HepG2 (cell line): ENCODE measurements around the gene STOM. TPM values are rescaled to one million over a fixed set of nuclear protein-coding genes. Genes with fewer than 3 reads are reported as not detected.

Source experiments
- HDAC6 ChIP-seq: fragments of 200-600 bp; sonication (generic); IDR thresholded peaks from 2 replicates; pipeline ENCODE4 v1.7.0; 2017; ENCODE audit warnings: mild to moderate bottlenecking, antibody characterized with exemption, low read length, low read depth
- IKZF4 ChIP-seq: sonication (generic); formaldehyde crosslinking; IDR thresholded peaks from 2 replicates; pipeline ENCODE4 v1.5.1; 2020; ENCODE audit warnings: borderline replicate concordance, mild to moderate bottlenecking, low read depth, missing genetic modification reagents; ENCODE audit errors: not compliant biosample characterization
- KDM2A ChIP-seq: sonication (generic); formaldehyde crosslinking; IDR thresholded peaks from 2 replicates; pipeline ENCODE4 v1.4.0; 2020; ENCODE audit warnings: low read depth, missing genetic modification reagents, borderline replicate concordance
- MAZ ChIP-seq, 2 experiments: sonication (generic) in 1 of 2; formaldehyde crosslinking in 1 of 2; IDR thresholded peaks; 2 replicates each; pipeline versions ENCODE4 v1.5.0 to v1.6.1; 2012 to 2020; ENCODE audit warnings: low read depth in 2 of 2, mild to moderate bottlenecking in 2 of 2, borderline replicate concordance in 1 of 2, improper control_type of control experiment in 1 of 2, low read length in 1 of 2, missing genetic modification reagents in 1 of 2, moderate library complexity in 1 of 2
- NPAS2 ChIP-seq: sonication (generic); formaldehyde crosslinking; IDR thresholded peaks from 2 replicates; pipeline ENCODE4 v1.8.0; 2022; ENCODE audit warnings: mild to moderate bottlenecking, missing genetic modification reagents, borderline replicate concordance
- RFXAP ChIP-seq: sonication (generic); formaldehyde crosslinking; IDR thresholded peaks from 2 replicates; pipeline ENCODE4 v1.4.0; 2020; ENCODE audit warnings: missing genetic modification reagents, borderline replicate concordance
- SMYD3 ChIP-seq: sonication (generic); formaldehyde crosslinking; IDR thresholded peaks from 2 replicates; pipeline ENCODE4 v1.8.1; 2023; ENCODE audit warnings: mild to moderate bottlenecking, missing genetic modification reagents
- SUZ12 ChIP-seq: fragments of 150-350 bp; IDR thresholded peaks from 2 replicates; pipeline ENCODE4 v1.6.1; 2014; ENCODE audit warnings: low read depth, low read length
- TCF7L2 ChIP-seq: IDR thresholded peaks from 2 replicates; pipeline ENCODE4 v1.6.1; 2011; ENCODE audit warnings: mild to moderate bottlenecking, low read depth, low read length, moderate library complexity
- TGIF2 ChIP-seq: IDR thresholded peaks from 2 replicates; pipeline ENCODE4 v1.6.1; 2016; ENCODE audit warnings: control low read depth, missing compliant biosample characterization
- ZFX ChIP-seq: sonication (generic); formaldehyde crosslinking; IDR thresholded peaks from 2 replicates; pipeline ENCODE4 v1.4.0; 2020; ENCODE audit warnings: mild to moderate bottlenecking, low read depth, missing genetic modification reagents, moderate library complexity
- ZNF24 ChIP-seq: fragments of 450-650 bp; IDR thresholded peaks from 2 replicates; pipeline ENCODE4 v1.6.1; 2017; ENCODE audit warnings: antibody characterized with exemption, mild to moderate bottlenecking
- ZNF256 ChIP-seq: sonication (generic); formaldehyde crosslinking; conservative IDR thresholded peaks from 2 replicates; pipeline ENCODE4 v1.4.0; 2020; ENCODE audit warnings: missing genetic modification reagents
- ZNF263 ChIP-seq: sonication (generic); formaldehyde crosslinking; IDR thresholded peaks from 2 replicates; pipeline ENCODE4 v1.4.0; 2020; ENCODE audit warnings: missing genetic modification reagents
- ZNF354B ChIP-seq: sonication (generic); formaldehyde crosslinking; IDR thresholded peaks from 2 replicates; pipeline ENCODE4 v1.8.0; 2022; ENCODE audit warnings: mild to moderate bottlenecking, missing genetic modification reagents
- ZNF431 ChIP-seq: sonication (generic); formaldehyde crosslinking; IDR thresholded peaks from 2 replicates; pipeline ENCODE4 v1.9.0; 2022; ENCODE audit warnings: missing genetic modification reagents, low read depth, mild to moderate bottlenecking, borderline replicate concordance
- polyA plus RNA-seq, 8 experiments: library from polyadenylated mRNA; depleted of rRNA in 3 of 8; stranded (reverse) in 7 of 8; unstranded in 1 of 8; fragments of >200 nt; fragmentation: Illumina TruSeq in 4 of 8; extraction: Trizol in 4 of 8; gene quantifications; 2 replicates each; pipeline versions ENCODE4 v1.2.1 to v1.2.3, GENCODE V29; 2011 to 2016; ENCODE audit warnings: low read depth in 4 of 8, missing spikeins in 1 of 8, mixed read lengths in 1 of 8; ENCODE audit not compliant: insufficient read depth in 1 of 8
- total RNA-seq, 5 experiments: library from RNA; depleted of rRNA; stranded (reverse); fragments of >200 nt; fragmentation: Illumina TruSeq; extraction: Trizol; gene quantifications; 2 replicates each; pipeline ENCODE4 v1.2.3, GENCODE V29; 2016; ENCODE audit warnings: low read depth in 1 of 5
- TF ChIP-seq, protein P1 (sequence below): sonication (generic); formaldehyde crosslinking; IDR thresholded peaks from 2 replicates; pipeline ENCODE4 v1.4.0; 2020; ENCODE audit warnings: mild to moderate bottlenecking, missing genetic modification reagents
- TF ChIP-seq, protein P2 (sequence below): sonication (generic); formaldehyde crosslinking; IDR thresholded peaks from 2 replicates; pipeline ENCODE4 v1.4.0; 2020; ENCODE audit warnings: missing genetic modification reagents, borderline replicate concordance
- TF ChIP-seq, protein P3 (sequence below): sonication (generic); formaldehyde crosslinking; IDR thresholded peaks from 2 replicates; pipeline ENCODE4 v1.5.0; 2020; ENCODE audit warnings: mild to moderate bottlenecking, missing genetic modification reagents, moderate library complexity

Gene STOM
- total and polyA plus RNA-seq, 2 of the 13 experiments (the other 11 are each of a cell fraction or from before 2014, with no cell fraction given): 43.6 to 165 TPM

DNA sequence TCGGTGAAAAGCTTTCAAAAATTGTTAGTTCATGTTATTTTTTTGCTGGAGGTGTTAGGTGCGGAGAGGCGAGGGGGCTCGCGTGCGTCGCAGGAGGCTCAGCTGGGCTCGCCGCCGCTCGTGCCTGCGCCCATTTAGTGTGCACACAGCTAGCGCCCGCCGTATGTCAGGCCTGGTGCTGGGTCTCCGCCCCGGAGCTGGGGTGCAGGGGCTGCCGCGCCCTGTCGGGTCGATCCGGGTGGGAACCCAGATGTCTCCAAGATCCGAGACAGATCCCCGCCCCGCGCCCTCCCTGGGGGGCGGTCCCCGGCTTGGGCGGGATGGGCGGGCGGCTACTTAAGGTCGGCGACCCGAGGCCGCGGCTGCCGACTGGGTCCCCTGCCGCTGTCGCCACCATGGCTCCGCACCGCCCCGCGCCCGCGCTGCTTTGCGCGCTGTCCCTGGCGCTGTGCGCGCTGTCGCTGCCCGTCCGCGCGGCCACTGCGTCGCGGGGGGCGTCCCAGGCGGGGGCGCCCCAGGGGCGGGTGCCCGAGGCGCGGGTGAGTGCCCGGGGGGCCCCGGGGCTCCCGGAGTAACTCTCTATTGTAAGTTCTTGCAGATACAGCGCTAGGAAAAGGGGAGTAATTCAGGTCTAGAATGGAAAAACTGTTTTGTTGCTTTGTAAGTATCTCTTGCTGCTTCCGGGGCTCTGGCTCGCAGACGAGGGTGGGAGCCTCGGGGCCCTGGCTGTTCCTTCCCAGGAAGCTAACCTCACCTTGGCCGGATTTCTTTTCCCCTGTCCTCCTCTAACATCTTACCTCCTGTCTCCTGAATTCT, 70.4 kb downstream of the STOM start (continued):
- TF ChIP-seq, protein P1, sequence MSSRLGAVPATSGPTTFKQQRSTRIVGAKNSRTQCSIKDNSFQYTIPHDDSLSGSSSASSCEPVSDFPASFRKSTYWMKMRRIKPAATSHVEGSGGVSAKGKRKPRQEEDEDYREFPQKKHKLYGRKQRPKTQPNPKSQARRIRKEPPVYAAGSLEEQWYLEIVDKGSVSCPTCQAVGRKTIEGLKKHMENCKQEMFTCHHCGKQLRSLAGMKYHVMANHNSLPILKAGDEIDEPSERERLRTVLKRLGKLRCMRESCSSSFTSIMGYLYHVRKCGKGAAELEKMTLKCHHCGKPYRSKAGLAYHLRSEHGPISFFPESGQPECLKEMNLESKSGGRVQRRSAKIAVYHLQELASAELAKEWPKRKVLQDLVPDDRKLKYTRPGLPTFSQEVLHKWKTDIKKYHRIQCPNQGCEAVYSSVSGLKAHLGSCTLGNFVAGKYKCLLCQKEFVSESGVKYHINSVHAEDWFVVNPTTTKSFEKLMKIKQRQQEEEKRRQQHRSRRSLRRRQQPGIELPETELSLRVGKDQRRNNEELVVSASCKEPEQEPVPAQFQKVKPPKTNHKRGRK: no peak
- no peak for TF ChIP-seq SMYD3 (CRISPR knock-in tag)
- no peak for TF ChIP-seq IKZF4 (CRISPR knock-in tag)
- TF ChIP-seq MAZ (IDR thresholded peaks at IDR 0.05; ENCODE audit: borderline replicate concordance, low read depth, low read length): no peak
- peak; percentile 73 for TF ChIP-seq MAZ (CRISPR knock-in tag; IDR thresholded peaks at IDR 0.05; ENCODE audit: low read depth)
- no peak for TF ChIP-seq HDAC6
- TF ChIP-seq TGIF2 (CRISPR knock-in tag): peak; percentile 55; the same call in 1 of the 2 replicates
- TF ChIP-seq ZNF354B (CRISPR knock-in tag): no peak
- TF ChIP-seq, protein P2, sequence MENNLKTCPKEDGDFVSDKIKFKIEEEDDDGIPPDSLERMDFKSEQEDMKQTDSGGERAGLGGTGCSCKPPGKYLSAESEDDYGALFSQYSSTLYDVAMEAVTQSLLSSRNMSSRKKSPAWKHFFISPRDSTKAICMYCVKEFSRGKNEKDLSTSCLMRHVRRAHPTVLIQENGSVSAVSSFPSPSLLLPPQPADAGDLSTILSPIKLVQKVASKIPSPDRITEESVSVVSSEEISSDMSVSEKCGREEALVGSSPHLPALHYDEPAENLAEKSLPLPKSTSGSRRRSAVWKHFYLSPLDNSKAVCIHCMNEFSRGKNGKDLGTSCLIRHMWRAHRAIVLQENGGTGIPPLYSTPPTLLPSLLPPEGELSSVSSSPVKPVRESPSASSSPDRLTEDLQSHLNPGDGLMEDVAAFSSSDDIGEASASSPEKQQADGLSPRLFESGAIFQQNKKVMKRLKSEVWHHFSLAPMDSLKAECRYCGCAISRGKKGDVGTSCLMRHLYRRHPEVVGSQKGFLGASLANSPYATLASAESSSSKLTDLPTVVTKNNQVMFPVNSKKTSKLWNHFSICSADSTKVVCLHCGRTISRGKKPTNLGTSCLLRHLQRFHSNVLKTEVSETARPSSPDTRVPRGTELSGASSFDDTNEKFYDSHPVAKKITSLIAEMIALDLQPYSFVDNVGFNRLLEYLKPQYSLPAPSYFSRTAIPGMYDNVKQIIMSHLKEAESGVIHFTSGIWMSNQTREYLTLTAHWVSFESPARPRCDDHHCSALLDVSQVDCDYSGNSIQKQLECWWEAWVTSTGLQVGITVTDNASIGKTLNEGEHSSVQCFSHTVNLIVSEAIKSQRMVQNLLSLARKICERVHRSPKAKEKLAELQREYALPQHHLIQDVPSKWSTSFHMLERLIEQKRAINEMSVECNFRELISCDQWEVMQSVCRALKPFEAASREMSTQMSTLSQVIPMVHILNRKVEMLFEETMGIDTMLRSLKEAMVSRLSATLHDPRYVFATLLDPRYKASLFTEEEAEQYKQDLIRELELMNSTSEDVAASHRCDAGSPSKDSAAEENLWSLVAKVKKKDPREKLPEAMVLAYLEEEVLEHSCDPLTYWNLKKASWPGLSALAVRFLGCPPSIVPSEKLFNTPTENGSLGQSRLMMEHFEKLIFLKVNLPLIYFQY (CRISPR knock-in tag): peak; percentile 50; the same call in 1 of the 2 replicates
- no peak for TF ChIP-seq ZNF24
- TF ChIP-seq, protein P3, sequence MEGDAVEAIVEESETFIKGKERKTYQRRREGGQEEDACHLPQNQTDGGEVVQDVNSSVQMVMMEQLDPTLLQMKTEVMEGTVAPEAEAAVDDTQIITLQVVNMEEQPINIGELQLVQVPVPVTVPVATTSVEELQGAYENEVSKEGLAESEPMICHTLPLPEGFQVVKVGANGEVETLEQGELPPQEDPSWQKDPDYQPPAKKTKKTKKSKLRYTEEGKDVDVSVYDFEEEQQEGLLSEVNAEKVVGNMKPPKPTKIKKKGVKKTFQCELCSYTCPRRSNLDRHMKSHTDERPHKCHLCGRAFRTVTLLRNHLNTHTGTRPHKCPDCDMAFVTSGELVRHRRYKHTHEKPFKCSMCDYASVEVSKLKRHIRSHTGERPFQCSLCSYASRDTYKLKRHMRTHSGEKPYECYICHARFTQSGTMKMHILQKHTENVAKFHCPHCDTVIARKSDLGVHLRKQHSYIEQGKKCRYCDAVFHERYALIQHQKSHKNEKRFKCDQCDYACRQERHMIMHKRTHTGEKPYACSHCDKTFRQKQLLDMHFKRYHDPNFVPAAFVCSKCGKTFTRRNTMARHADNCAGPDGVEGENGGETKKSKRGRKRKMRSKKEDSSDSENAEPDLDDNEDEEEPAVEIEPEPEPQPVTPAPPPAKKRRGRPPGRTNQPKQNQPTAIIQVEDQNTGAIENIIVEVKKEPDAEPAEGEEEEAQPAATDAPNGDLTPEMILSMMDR (CRISPR knock-in tag): peak; percentile 36; the same call in 1 of the 2 replicates
- TF ChIP-seq KDM2A: peak; percentile 64
- no peak for TF ChIP-seq ZNF256 (CRISPR knock-in tag)
- peak; percentile 63 for TF ChIP-seq ZFX (CRISPR knock-in tag)
- TF ChIP-seq SUZ12: no peak
- no peak for TF ChIP-seq TCF7L2
- 0 out of 2 replicates have a peak, but pooled peaks have one; percentile 67 for TF ChIP-seq ZNF431
- TF ChIP-seq NPAS2 (CRISPR knock-in tag): no peak
- peak; percentile 23; the same call in 1 of the 2 replicates for TF ChIP-seq RFXAP
- TF ChIP-seq ZNF263 (CRISPR knock-in tag): 0 out of 2 replicates have a peak, but pooled peaks have one; percentile 40
